Measurements from ENCODE around the gene DQX1. TPM values are rescaled to one million over a fixed set of nuclear protein-coding genes. Genes with fewer than 3 reads are reported as not detected.

The DQX1 gene
- total and polyA plus RNA-seq, 2 of the 8 experiments (the other 6 are each of a cell fraction or from before 2014, with no cell fraction given) = 0.76 to 1.1 TPM

GRCh38 chr2:74515981-74516633 lies 9.9 kb downstream of the DQX1 start:
- peaks cover 0 to 24% (median 10%) of the 10 kb centered on the region in 4 experiments; a peak in 6 of 7 replicates for H3K4me1 ChIP-seq (replicated peaks in 1 of 4; ENCODE audit: control insufficient read depth in 3 of 4, insufficient read depth in 4 of 4, low read length in 3 of 4)
- H4K5ac ChIP-seq (ENCODE audit: insufficient read length, low read depth, low read length) = no peak overlapping the region
- H2BK20ac ChIP-seq (ENCODE audit: low read length) = no peak overlapping the region
- peaks cover 68 to 93% (median 89%) of the 10 kb centered on the region in 4 experiments for H3K27me3 ChIP-seq (replicated peaks in 1 of 4; ENCODE audit: control insufficient read depth in 3 of 4, extremely low read depth in 1 of 4, insufficient read depth in 3 of 4, low read length in 3 of 4)
- WGBS, 2 experiments (ENCODE audit: extremely low coverage in 1 of 2, insufficient coverage in 1 of 2, insufficient read length in 1 of 2, insufficient replicate concordance in 2 of 2, low coverage in 1 of 2, low lambda C conversion rate in 2 of 2, missing lambda C conversion rate in 1 of 2) = 12% methylated on average over 55 of the region's 72 CpGs; no CpG with 5 or more reads in 1 of the 2 experiments
- peaks cover 10% of the 10 kb centered on the region; the same call in 1 of the 2 replicates for H3K23me2 ChIP-seq (ENCODE audit: low read depth, low read length)
- FAIRE-seq (no peak), DNase-seq (ENCODE audit: low read depth in 1 of 2, low spot score in 2 of 2) (peak in 1 of 2 experiments; percentile 95)
- no peak overlapping the region for H3K4ac ChIP-seq (replicated peaks; ENCODE audit: insufficient read length, low read depth, low read length)
- peak overlapping the region in 1 of 4 experiments; percentile 13; a peak in 1 of 7 replicates for H3K9ac ChIP-seq (replicated peaks in 1 of 4; ENCODE audit: extremely low read depth in 1 of 4, low read depth in 3 of 4, low read length in 3 of 4)
- H2BK120ac ChIP-seq (replicated peaks; ENCODE audit: low read depth, low read length) = no peak overlapping the region
- peak overlapping the region; percentile 45 for H4K91ac ChIP-seq (replicated peaks; ENCODE audit: insufficient read length, low read length)
- no peak overlapping the region for H3K27ac ChIP-seq (ENCODE audit: low read depth, low read length)
- peak overlapping the region; percentile 84 for H4K8ac ChIP-seq (ENCODE audit: extremely low read depth, insufficient read depth, low read length)
- H3K4me2 ChIP-seq (ENCODE audit: insufficient read depth in 1 of 2, low read depth in 2 of 2, low read length in 2 of 2) = peak overlapping the region; percentile 63 to 88
- no peaks in the 10 kb centered on the region for H3K79me1 ChIP-seq (ENCODE audit: low read depth, low read length)
- ChIA-PET CTCF (ENCODE audit: partially characterized antibody) (interaction anchor here (0.8 to 4.2 kb wide), 6 partner anchors 12 to 34 kb away, joined by 3 to 20 read pairs (median 5); partner anchors contain the start of genes AUP1, CCDC142, HTRA2 and TTC31), POLR2A (ENCODE audit: partially characterized antibody) (interaction anchor here (0.8 to 6.7 kb wide), 6 partner anchors 10 to 38 kb away, joined by 3 to 63 read pairs (median 10); partner anchors contain the start of genes AUP1, HTRA2, LBX2 and LOXL3)
- H3K14ac ChIP-seq (ENCODE audit: insufficient read length) = no peak overlapping the region
- peak overlapping the region in 1 of 4 experiments; percentile 62; a peak in 3 of 8 replicates for H3K4me3 ChIP-seq (ENCODE audit: extremely low read depth in 1 of 4, insufficient read depth in 2 of 4, low read depth in 3 of 4, low read length in 4 of 4)
- H2BK15ac ChIP-seq (ENCODE audit: low read length) = peak overlapping the region; percentile 92; the same call in 1 of the 2 replicates
- peak overlapping the region; percentile 68; the same call in 1 of the 2 replicates for H2BK12ac ChIP-seq (ENCODE audit: low read depth, low read length)
- no peak overlapping the region for H2BK5ac ChIP-seq (ENCODE audit: low read depth, low read length)
- peaks cover 0 to 19% (median 0%) of the 10 kb centered on the region in 4 experiments; a peak in 1 of 8 replicates for H3K36me3 ChIP-seq (ENCODE audit: control insufficient read depth in 2 of 4, insufficient read depth in 4 of 4, low read length in 3 of 4)
- H3K9me3 ChIP-seq (ENCODE audit: insufficient read depth in 2 of 2, low read depth in 1 of 2, low read length in 1 of 2) = peaks cover 7 to 12% of the 10 kb centered on the region in 2 experiments
- no peak overlapping the region for H3K23ac ChIP-seq (ENCODE audit: insufficient read length)
- H2AFZ ChIP-seq (ENCODE audit: low read length) = peak overlapping the region; percentile 61; the same call in 1 of the 2 replicates
- no peaks in the 10 kb centered on the region for H3K79me2 ChIP-seq (ENCODE audit: control insufficient read depth in 1 of 2, insufficient read depth in 2 of 2, low read length in 2 of 2)
- H4K20me1 ChIP-seq (replicated peaks in 1 of 2; ENCODE audit: control insufficient read depth in 1 of 2, insufficient read depth in 2 of 2, low read length in 2 of 2) = peaks cover 2 to 4% of the 10 kb centered on the region in 2 experiments
- H3K18ac ChIP-seq (ENCODE audit: extremely low read depth, low read length) = peak overlapping the region; percentile 83
- no peak overlapping the region for H2AK5ac ChIP-seq (ENCODE audit: low read depth, low read length)
- no peak overlapping the region for H3K56ac ChIP-seq (replicated peaks; ENCODE audit: insufficient read length, low read depth, low read length)
- TF ChIP-seq FOSL1 (IDR thresholded peaks at IDR 0.05; ENCODE audit: insufficient read depth, low read depth, low read length) = no peak
- no peak for TF ChIP-seq BRCA1 (IDR thresholded peaks at IDR 0.05; ENCODE audit: low read depth, low read length)
- TF ChIP-seq TBP (IDR thresholded peaks at IDR 0.05; ENCODE audit: low read depth, low read length) = no peak
- TF ChIP-seq, protein P1, sequence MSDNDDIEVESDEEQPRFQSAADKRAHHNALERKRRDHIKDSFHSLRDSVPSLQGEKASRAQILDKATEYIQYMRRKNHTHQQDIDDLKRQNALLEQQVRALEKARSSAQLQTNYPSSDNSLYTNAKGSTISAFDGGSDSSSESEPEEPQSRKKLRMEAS (IDR thresholded peaks at IDR 0.05) = peak; percentile 99
- TF ChIP-seq SP4 (IDR thresholded peaks at IDR 0.05; ENCODE audit: low read length) = no peak
- no peak for TF ChIP-seq SRF (IDR thresholded peaks at IDR 0.05; ENCODE audit: low read depth, low read length)
- no peak for TF ChIP-seq RXRA (IDR thresholded peaks at IDR 0.05; ENCODE audit: insufficient read depth, low read depth, low read length)
- TF ChIP-seq HDAC2 (IDR thresholded peaks at IDR 0.05; ENCODE audit: borderline replicate concordance in 1 of 2, low read depth in 2 of 2, low read length in 2 of 2) = peak in 1 of 2 experiments; percentile 91; a peak in 2 of 4 replicates
- TF ChIP-seq PHF8 (conservative IDR thresholded peaks at IDR 0.05; ENCODE audit: low read depth, low read length) = no peak
- TF ChIP-seq EZH2 (IDR thresholded peaks at IDR 0.05; ENCODE audit: low read depth, low read length, severe bottlenecking) = peak; percentile 47
- no peak for TF ChIP-seq TAF7 (optimal IDR thresholded peaks at IDR 0.05; ENCODE audit: borderline replicate concordance, low read depth, low read length)
